H9 (cell line): ENCODE data around the gene POLD3. TPM values are rescaled to one million over a fixed set of nuclear protein-coding genes. Genes with fewer than 3 reads are reported as not detected.

Experiments
- DNase-seq: peaks from one replicate; pipeline ENCODE4 v3.0.0-alpha.2; 2017
- H2AFZ ChIP-seq: one replicate; pipeline ENCODE4 v1.6.1; 2013; ENCODE audit warnings: mild to moderate bottlenecking, low read length, control low read depth, moderate library complexity
- H2AK5ac ChIP-seq: 2 replicates; pipeline ENCODE4 v1.6.1; 2013; ENCODE audit warnings: low read length, control low read depth, mixed read lengths; ENCODE audit not compliant: insufficient read length
- H2BK120ac ChIP-seq: one replicate; pipeline ENCODE4 v1.6.1; 2013; ENCODE audit warnings: low read depth, mild to moderate bottlenecking, low read length, control low read depth, inconsistent platforms; ENCODE audit not compliant: poor library complexity, severe bottlenecking
- H2BK12ac ChIP-seq: 2 replicates; pipeline ENCODE4 v1.6.1; 2013; ENCODE audit warnings: low read length, control low read depth, mixed read lengths, low read depth; ENCODE audit not compliant: insufficient read length
- H2BK15ac ChIP-seq: 2 replicates; pipeline ENCODE4 v1.6.1; 2013; ENCODE audit warnings: low read depth, low read length, control low read depth
- H2BK20ac ChIP-seq: one replicate; pipeline ENCODE4 v1.6.1; 2013; ENCODE audit warnings: low read depth, mild to moderate bottlenecking, low read length, control low read depth, inconsistent platforms; ENCODE audit not compliant: poor library complexity, severe bottlenecking
- H2BK5ac ChIP-seq: 2 replicates; pipeline ENCODE4 v1.6.1; 2013; ENCODE audit warnings: low read length, control low read depth, mixed read lengths; ENCODE audit not compliant: insufficient read length
- H3K14ac ChIP-seq: 2 replicates; pipeline ENCODE4 v1.6.1; 2013; ENCODE audit warnings: low read length, control low read depth; ENCODE audit not compliant: insufficient read depth
- H3K18ac ChIP-seq: 2 replicates; pipeline ENCODE4 v1.6.1; 2013; ENCODE audit warnings: low read depth, mild to moderate bottlenecking, mixed read lengths, low read length, control low read depth; ENCODE audit not compliant: insufficient read length
- H3K23ac ChIP-seq: 2 replicates; pipeline ENCODE4 v1.6.1; 2013; ENCODE audit warnings: low read length, control low read depth, mixed read lengths, low read depth; ENCODE audit not compliant: insufficient read length
- H3K23me2 ChIP-seq: 2 replicates; pipeline ENCODE4 v1.6.1; 2013; ENCODE audit warnings: low read depth, mild to moderate bottlenecking, mixed read lengths, low read length, control low read depth; ENCODE audit not compliant: insufficient read length, poor library complexity, severe bottlenecking
- H3K27ac ChIP-seq: 2 replicates; pipeline ENCODE4 v1.5.1; 2013; ENCODE audit warnings: low read length, control low read depth, mixed read lengths, low read depth; ENCODE audit not compliant: insufficient read length
- H3K27me3 ChIP-seq: 2 replicates; pipeline ENCODE4 v1.6.1; 2013; ENCODE audit warnings: low read length, control low read depth, inconsistent platforms; ENCODE audit not compliant: insufficient read depth
- H3K4ac ChIP-seq: 2 replicates; pipeline ENCODE4 v1.6.1; 2013; ENCODE audit warnings: low read depth, mild to moderate bottlenecking, control low read depth, inconsistent platforms, low read length, moderate library complexity
- H3K4me1 ChIP-seq: 2 replicates; pipeline ENCODE4 v1.6.1; 2013; ENCODE audit warnings: low read length, control low read depth, inconsistent platforms; ENCODE audit not compliant: insufficient read depth
- H3K4me2 ChIP-seq: 2 replicates; pipeline ENCODE4 v1.6.1; 2013; ENCODE audit warnings: low read length, control low read depth, mixed read lengths; ENCODE audit not compliant: insufficient read length, insufficient read depth
- H3K56ac ChIP-seq: 2 replicates; pipeline ENCODE4 v1.6.1; 2013; ENCODE audit warnings: low read depth, mild to moderate bottlenecking, mixed read lengths, low read length, control low read depth; ENCODE audit not compliant: insufficient read length
- H3K79me1 ChIP-seq: 2 replicates; pipeline ENCODE4 v1.6.1; 2013; ENCODE audit warnings: low read depth, mild to moderate bottlenecking, moderate library complexity, low read length, control low read depth, inconsistent platforms; ENCODE audit not compliant: insufficient read depth, poor library complexity, severe bottlenecking
- H3K79me2 ChIP-seq: 2 replicates; pipeline ENCODE4 v1.6.1; 2013; ENCODE audit warnings: low read length, control low read depth, inconsistent platforms; ENCODE audit not compliant: insufficient read depth
- H3K9ac ChIP-seq: 2 replicates; pipeline ENCODE4 v1.6.1; 2013; ENCODE audit warnings: low read length, control low read depth, mixed read lengths; ENCODE audit not compliant: insufficient read length; ENCODE audit errors: extremely low read depth
- H3K9me3 ChIP-seq: one replicate; pipeline ENCODE4 v1.6.1; 2013; ENCODE audit warnings: low read depth, low read length, inconsistent platforms; ENCODE audit not compliant: control insufficient read depth
- H3T11ph ChIP-seq: one replicate; pipeline ENCODE4 v1.6.1; 2013; ENCODE audit warnings: mild to moderate bottlenecking, low read length, control low read depth, inconsistent platforms
- H4K20me1 ChIP-seq: one replicate; pipeline ENCODE4 v1.6.1; 2013; ENCODE audit not compliant: control insufficient read depth, insufficient read length, insufficient read depth
- H4K5ac ChIP-seq: 2 replicates; pipeline ENCODE4 v1.6.1; 2013; ENCODE audit warnings: low read depth, mild to moderate bottlenecking, mixed read lengths, low read length, control low read depth; ENCODE audit not compliant: insufficient read length
- H4K8ac ChIP-seq: replicated peaks from 2 replicates; pipeline ENCODE4 v1.6.1; 2013; ENCODE audit warnings: low read length, control low read depth, mixed read lengths, low read depth; ENCODE audit not compliant: insufficient read length
- H4K91ac ChIP-seq: 2 replicates; pipeline ENCODE4 v1.6.1; 2013; ENCODE audit warnings: low read depth, mild to moderate bottlenecking, moderate library complexity, mixed read lengths, low read length, control low read depth; ENCODE audit not compliant: insufficient read length
- H3K27ac Mint-ChIP-seq, 3 experiments: 2 replicates in 2 of 3; 3 replicates in 1 of 3; pipeline ENCODE4 v1.8.0; 2020 to 2021; ENCODE audit warnings: mixed read lengths in 3 of 3, mild to moderate bottlenecking in 1 of 3, moderate library complexity in 1 of 3
- H3K27me3 Mint-ChIP-seq: 2 replicates; pipeline ENCODE4 v1.8.0; 2021; ENCODE audit warnings: low read depth, mild to moderate bottlenecking, moderate library complexity, mixed read lengths
- H3K36me3 Mint-ChIP-seq, 3 experiments: 2 replicates in 2 of 3; 3 replicates in 1 of 3; pipeline ENCODE4 v1.8.0; 2020 to 2021; ENCODE audit warnings: low read depth in 3 of 3, mixed read lengths in 3 of 3; ENCODE audit not compliant: insufficient read depth in 1 of 3
- H3K4me1 Mint-ChIP-seq, 2 experiments: 2 replicates each; pipeline ENCODE4 v1.8.0; 2020; ENCODE audit warnings: mixed read lengths in 2 of 2
- H3K4me3 Mint-ChIP-seq, 2 experiments: 2 replicates in 1 of 2; 3 replicates in 1 of 2; pipeline ENCODE4 v1.8.0; 2020 to 2021; ENCODE audit warnings: mild to moderate bottlenecking in 2 of 2, mixed read lengths in 2 of 2, moderate library complexity in 1 of 2
- H3K9me3 Mint-ChIP-seq, 2 experiments: 2 replicates in 1 of 2; 3 replicates in 1 of 2; pipeline ENCODE4 v1.8.0; 2020; ENCODE audit warnings: mild to moderate bottlenecking in 2 of 2, mixed read lengths in 2 of 2, moderate library complexity in 1 of 2
- WGBS: extraction: QIAGEN DNeasy Blood & Tissue Kit; methylation state at CpG from one replicate; pipeline ENCODE4 v1.1.7; 2013; ENCODE audit warnings: missing lambda C conversion rate, low lambda C conversion rate, mixed read lengths; ENCODE audit not compliant: insufficient read length; ENCODE audit errors: extremely low coverage; 5-methylcytosine and 5-hydroxymethylcytosine counted together
- total RNA-seq: library from RNA; stranded (reverse); gene quantifications from 2 replicates; pipeline ENCODE4 v1.2.1, GENCODE V29; 2021
- TF ChIP-seq, protein P1 (sequence below): fragments of 200-600 bp; sonication (generic); conservative IDR thresholded peaks from 3 replicates; pipeline ENCODE4 v1.8.0; 2021; ENCODE audit warnings: antibody characterized with exemption, mild to moderate bottlenecking

Gene POLD3
- total RNA-seq, 1 experiment from 2014 or later, result 34.1 TPM

GRCh38 chr11:74630043-74630442, 37.7 kb downstream of the POLD3 start:
- Histone ChIP-seq H3K4ac (no peak overlapping the region), H2BK120ac (no peak overlapping the region), H2BK15ac (no peak overlapping the region), H3K9ac (no peak overlapping the region), H2BK5ac (no peak overlapping the region), H3K27me3 (no peaks in the 10 kb centered on the region), H3T11ph (no peak overlapping the region), H3K79me2 (no peaks in the 10 kb centered on the region), H4K20me1 (no peaks in the 10 kb centered on the region), H3K18ac (no peak overlapping the region), H3K9me3 (no peaks in the 10 kb centered on the region), H2BK12ac (no peak overlapping the region), H4K5ac (no peak overlapping the region), H3K14ac (no peak overlapping the region), H2BK20ac (no peak overlapping the region), H3K27ac (no peak overlapping the region), H3K79me1 (no peaks in the 10 kb centered on the region), H2AK5ac (no peak overlapping the region), H4K8ac (no peak overlapping the region), H4K91ac (no peak overlapping the region), H2AFZ (no peak overlapping the region), H3K23me2 (no peaks in the 10 kb centered on the region), H3K56ac (no peak overlapping the region), H3K4me1 (no peaks in the 10 kb centered on the region), H3K23ac (no peak overlapping the region), H3K4me2 (no peak overlapping the region)
- Mint-ChIP-seq H3K27ac (no peak overlapping the region), H3K4me3 (no peak overlapping the region), H3K27me3 (no peaks in the 10 kb centered on the region), H3K4me1 (no peaks in the 10 kb centered on the region), H3K36me3 (peaks cover 0 to 40% (median 24%) of the 10 kb centered on the region in 3 experiments; a peak in 6 of 7 replicates), H3K9me3 (no peaks in the 10 kb centered on the region)
- TF ChIP-seq, protein P1, sequence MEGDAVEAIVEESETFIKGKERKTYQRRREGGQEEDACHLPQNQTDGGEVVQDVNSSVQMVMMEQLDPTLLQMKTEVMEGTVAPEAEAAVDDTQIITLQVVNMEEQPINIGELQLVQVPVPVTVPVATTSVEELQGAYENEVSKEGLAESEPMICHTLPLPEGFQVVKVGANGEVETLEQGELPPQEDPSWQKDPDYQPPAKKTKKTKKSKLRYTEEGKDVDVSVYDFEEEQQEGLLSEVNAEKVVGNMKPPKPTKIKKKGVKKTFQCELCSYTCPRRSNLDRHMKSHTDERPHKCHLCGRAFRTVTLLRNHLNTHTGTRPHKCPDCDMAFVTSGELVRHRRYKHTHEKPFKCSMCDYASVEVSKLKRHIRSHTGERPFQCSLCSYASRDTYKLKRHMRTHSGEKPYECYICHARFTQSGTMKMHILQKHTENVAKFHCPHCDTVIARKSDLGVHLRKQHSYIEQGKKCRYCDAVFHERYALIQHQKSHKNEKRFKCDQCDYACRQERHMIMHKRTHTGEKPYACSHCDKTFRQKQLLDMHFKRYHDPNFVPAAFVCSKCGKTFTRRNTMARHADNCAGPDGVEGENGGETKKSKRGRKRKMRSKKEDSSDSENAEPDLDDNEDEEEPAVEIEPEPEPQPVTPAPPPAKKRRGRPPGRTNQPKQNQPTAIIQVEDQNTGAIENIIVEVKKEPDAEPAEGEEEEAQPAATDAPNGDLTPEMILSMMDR, result no peak
- no peak for DNase-seq
- WGBS, result no CpG with 5 or more reads among the region's 2 CpGs
